Body of pancreas (tissue), 4 donors: ENCODE data around the gene HEATR5A.

Experiments used
- POLR2A ChIP-seq, 3 donors: fragments of 450-650 bp; IDR thresholded peaks; one replicate each; pipeline ENCODE4 v1.6.1; 2016; ENCODE audit warnings: antibody characterized with exemption in 3 of 3, mild to moderate bottlenecking in 2 of 3
- TF ChIP-seq, protein P1 (sequence below), 7 experiments: fragments of 450-650 bp in 4 of 7; fragments of 200-600 bp in 3 of 7; sonication (generic) in 3 of 7; IDR thresholded peaks; one replicate each; pipeline ENCODE4 v1.5.1; 2016 to 2019; ENCODE audit warnings: antibody characterized with exemption in 7 of 7

DNA sequence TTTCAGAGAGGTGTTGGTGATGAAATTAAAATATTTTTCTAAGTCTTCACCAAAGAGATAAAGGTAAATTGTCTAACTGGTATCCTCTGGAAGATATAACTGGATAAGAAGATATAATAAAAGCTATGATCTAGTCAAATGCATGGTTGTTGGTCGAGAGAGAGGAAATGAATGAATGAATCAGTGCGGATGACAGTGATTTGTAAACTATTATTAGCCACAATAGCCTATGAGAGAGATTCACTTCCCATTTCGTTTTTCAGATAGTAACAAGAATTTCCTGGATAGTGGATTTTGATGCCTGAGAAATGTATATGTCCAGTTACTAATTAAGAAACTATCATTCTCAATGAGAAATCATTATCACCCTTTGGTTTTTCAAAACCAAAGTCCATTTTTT lies 63.1 kb downstream of the HEATR5A start:
- TF ChIP-seq, protein P1, sequence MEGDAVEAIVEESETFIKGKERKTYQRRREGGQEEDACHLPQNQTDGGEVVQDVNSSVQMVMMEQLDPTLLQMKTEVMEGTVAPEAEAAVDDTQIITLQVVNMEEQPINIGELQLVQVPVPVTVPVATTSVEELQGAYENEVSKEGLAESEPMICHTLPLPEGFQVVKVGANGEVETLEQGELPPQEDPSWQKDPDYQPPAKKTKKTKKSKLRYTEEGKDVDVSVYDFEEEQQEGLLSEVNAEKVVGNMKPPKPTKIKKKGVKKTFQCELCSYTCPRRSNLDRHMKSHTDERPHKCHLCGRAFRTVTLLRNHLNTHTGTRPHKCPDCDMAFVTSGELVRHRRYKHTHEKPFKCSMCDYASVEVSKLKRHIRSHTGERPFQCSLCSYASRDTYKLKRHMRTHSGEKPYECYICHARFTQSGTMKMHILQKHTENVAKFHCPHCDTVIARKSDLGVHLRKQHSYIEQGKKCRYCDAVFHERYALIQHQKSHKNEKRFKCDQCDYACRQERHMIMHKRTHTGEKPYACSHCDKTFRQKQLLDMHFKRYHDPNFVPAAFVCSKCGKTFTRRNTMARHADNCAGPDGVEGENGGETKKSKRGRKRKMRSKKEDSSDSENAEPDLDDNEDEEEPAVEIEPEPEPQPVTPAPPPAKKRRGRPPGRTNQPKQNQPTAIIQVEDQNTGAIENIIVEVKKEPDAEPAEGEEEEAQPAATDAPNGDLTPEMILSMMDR (IDR thresholded peaks at IDR 0.05), result no peak
- no peak for TF ChIP-seq POLR2A (IDR thresholded peaks at IDR 0.05)
